ENCODE data around the gene THOC6. TPM values are rescaled to one million over a fixed set of nuclear protein-coding genes. Genes with fewer than 3 reads are reported as not detected.

THOC6 gene
- total and polyA plus RNA-seq, 2 donors (not counting 3 experiments of a cell fraction or from before 2014, with no cell fraction given): 23.9 to 39.3 TPM

DNA sequence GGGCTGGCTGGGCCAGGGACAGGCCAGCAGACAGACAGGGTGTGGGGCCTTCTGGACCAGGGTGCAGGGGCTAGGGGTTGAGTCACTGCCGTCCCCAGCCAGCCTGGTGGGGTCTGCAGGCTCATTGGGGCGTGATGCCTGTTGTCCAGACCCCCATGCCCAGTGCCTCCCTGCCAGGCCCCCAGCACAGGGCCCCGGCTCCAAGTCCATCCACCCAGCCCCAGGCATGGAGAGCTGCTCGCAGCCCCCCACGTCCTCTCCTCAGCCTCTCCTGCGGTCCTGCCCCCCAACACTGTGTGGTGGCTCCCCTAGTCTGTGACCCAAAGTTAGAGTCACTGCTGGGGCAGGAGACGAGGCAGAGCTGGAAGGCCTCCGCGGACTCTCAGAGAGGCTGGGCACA, 36.5 kb upstream of the THOC6 start:
- peaks cover 0 to 5% of the 10 kb centered on the region in 2 experiments for H3K27me3 ChIP-seq (ENCODE audit: control insufficient read depth in 2 of 2, insufficient read depth in 2 of 2, low read length in 2 of 2)
- no peak overlapping the region for H3K27ac ChIP-seq (ENCODE audit: insufficient read depth, low read depth, low read length)
- CTCF ChIA-PET: no interaction called here
- H4K20me1 ChIP-seq (replicated peaks; ENCODE audit: control insufficient read depth, extremely low read depth, insufficient read depth, low read length): no peaks in the 10 kb centered on the region
- no peaks in the 10 kb centered on the region for H3K79me2 ChIP-seq (ENCODE audit: control insufficient read depth, insufficient read depth, low read length)
- DNase-seq (ENCODE audit: low read depth, low spot score) (no peak), FAIRE-seq (no peak)
- no peak overlapping the region for H3K4me2 ChIP-seq (ENCODE audit: insufficient read depth, low read length)
- no peaks in the 10 kb centered on the region for H3K36me3 ChIP-seq (ENCODE audit: control insufficient read depth in 2 of 2, extremely low read depth in 1 of 2, insufficient read depth in 2 of 2, low read length in 2 of 2)
- intact Hi-C loops (cut with micrococcal nuclease): no loop called here
- POLR2A ChIA-PET: no interaction called here
- dilution Hi-C loops (cut with MboI; ENCODE audit: extremely low pct_ligation_motif_present, low sequenced_read_pairs): no loop called here
- TF ChIP-seq EZH2 (IDR thresholded peaks at IDR 0.05; ENCODE audit: borderline replicate concordance, low read depth, low read length, severe bottlenecking) (no peak), GATA2 (IDR thresholded peaks at IDR 0.05; ENCODE audit: insufficient read depth, insufficient read length, low read depth, low read length) (no peak), MYC (IDR thresholded peaks at IDR 0.05; ENCODE audit: low read depth, low read length) (no peak)
- TF ChIP-seq, protein P1, sequence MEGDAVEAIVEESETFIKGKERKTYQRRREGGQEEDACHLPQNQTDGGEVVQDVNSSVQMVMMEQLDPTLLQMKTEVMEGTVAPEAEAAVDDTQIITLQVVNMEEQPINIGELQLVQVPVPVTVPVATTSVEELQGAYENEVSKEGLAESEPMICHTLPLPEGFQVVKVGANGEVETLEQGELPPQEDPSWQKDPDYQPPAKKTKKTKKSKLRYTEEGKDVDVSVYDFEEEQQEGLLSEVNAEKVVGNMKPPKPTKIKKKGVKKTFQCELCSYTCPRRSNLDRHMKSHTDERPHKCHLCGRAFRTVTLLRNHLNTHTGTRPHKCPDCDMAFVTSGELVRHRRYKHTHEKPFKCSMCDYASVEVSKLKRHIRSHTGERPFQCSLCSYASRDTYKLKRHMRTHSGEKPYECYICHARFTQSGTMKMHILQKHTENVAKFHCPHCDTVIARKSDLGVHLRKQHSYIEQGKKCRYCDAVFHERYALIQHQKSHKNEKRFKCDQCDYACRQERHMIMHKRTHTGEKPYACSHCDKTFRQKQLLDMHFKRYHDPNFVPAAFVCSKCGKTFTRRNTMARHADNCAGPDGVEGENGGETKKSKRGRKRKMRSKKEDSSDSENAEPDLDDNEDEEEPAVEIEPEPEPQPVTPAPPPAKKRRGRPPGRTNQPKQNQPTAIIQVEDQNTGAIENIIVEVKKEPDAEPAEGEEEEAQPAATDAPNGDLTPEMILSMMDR (IDR thresholded peaks at IDR 0.05; ENCODE audit: extremely low read depth in 1 of 2, insufficient read depth in 1 of 2, low read depth in 1 of 2, low read length in 2 of 2): no peak
- no peak overlapping the region for H3K4me3 ChIP-seq (replicated peaks in 1 of 3; ENCODE audit: insufficient read depth in 1 of 3, low read depth in 1 of 3, low read length in 3 of 3)
- no TSS peak for BruUV-seq (replicated peaks)
- H3K9ac ChIP-seq (replicated peaks; ENCODE audit: extremely low read depth, insufficient read depth, low read length): no peak overlapping the region
- no peaks in the 10 kb centered on the region for H3K9me1 ChIP-seq (replicated peaks; ENCODE audit: control insufficient read depth, extremely low read depth, insufficient read depth, low read length)
- no peaks in the 10 kb centered on the region for H3K9me3 ChIP-seq (replicated peaks; ENCODE audit: control insufficient read depth, insufficient read depth, low read length)
- no peaks in the 10 kb centered on the region for H3K4me1 ChIP-seq (ENCODE audit: control insufficient read depth, extremely low read depth, insufficient read depth, low read length)
- no peak overlapping the region for H2AFZ ChIP-seq (ENCODE audit: low read depth, low read length)

DNA sequence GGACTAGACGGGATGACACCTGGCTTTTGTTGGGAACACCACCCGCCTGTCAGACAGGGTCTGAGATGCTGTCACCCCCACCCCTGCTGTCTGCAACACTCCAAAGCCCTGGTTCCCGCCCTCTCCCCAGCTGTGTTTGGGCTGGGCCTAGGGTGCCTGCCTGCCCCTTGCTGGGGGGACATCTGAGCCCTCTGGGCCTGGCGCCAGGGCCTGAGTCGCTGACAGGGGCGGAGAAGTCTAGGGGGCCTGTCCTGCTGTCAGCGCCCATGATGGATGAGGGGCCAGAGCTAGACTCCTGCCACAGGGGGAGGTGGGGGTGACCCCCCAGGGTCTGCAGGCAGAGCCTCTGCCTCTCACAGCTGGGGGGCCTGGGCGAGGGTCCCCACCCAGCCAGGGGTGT, 36.0 kb upstream of the THOC6 start:
- H3K4me2 ChIP-seq (ENCODE audit: insufficient read depth, low read length): no peak overlapping the region
- no peaks in the 10 kb centered on the region for H3K79me2 ChIP-seq (ENCODE audit: control insufficient read depth, insufficient read depth, low read length)
- intact Hi-C loops (cut with micrococcal nuclease) (no loop called here), dilution Hi-C loops (cut with MboI; ENCODE audit: extremely low pct_ligation_motif_present, low sequenced_read_pairs) (no loop called here)
- no peak overlapping the region for H3K4me3 ChIP-seq (replicated peaks in 1 of 3; ENCODE audit: insufficient read depth in 1 of 3, low read depth in 1 of 3, low read length in 3 of 3)
- DNase-seq (ENCODE audit: low read depth, low spot score) (no peak), FAIRE-seq (no peak)
- no peak overlapping the region for H3K9ac ChIP-seq (replicated peaks; ENCODE audit: extremely low read depth, insufficient read depth, low read length)
- H3K9me3 ChIP-seq (replicated peaks; ENCODE audit: control insufficient read depth, insufficient read depth, low read length): no peaks in the 10 kb centered on the region
- H3K36me3 ChIP-seq (ENCODE audit: control insufficient read depth in 2 of 2, extremely low read depth in 1 of 2, insufficient read depth in 2 of 2, low read length in 2 of 2): no peaks in the 10 kb centered on the region
- H4K20me1 ChIP-seq (replicated peaks; ENCODE audit: control insufficient read depth, extremely low read depth, insufficient read depth, low read length): no peaks in the 10 kb centered on the region
- H3K4me1 ChIP-seq (ENCODE audit: control insufficient read depth, extremely low read depth, insufficient read depth, low read length): no peaks in the 10 kb centered on the region
- H2AFZ ChIP-seq (ENCODE audit: low read depth, low read length): no peak overlapping the region
- peaks cover 0 to 5% of the 10 kb centered on the region in 2 experiments for H3K27me3 ChIP-seq (ENCODE audit: control insufficient read depth in 2 of 2, insufficient read depth in 2 of 2, low read length in 2 of 2)
- TF ChIP-seq POLR2AphosphoS5 (IDR thresholded peaks at IDR 0.05; ENCODE audit: insufficient read depth, low read depth, low read length): no peak
- no peak for TF ChIP-seq GATA2 (IDR thresholded peaks at IDR 0.05; ENCODE audit: insufficient read depth, insufficient read length, low read depth, low read length)
- TF ChIP-seq EZH2 (IDR thresholded peaks at IDR 0.05; ENCODE audit: borderline replicate concordance, low read depth, low read length, severe bottlenecking): no peak
- no peak for TF ChIP-seq POLR2A (IDR thresholded peaks at IDR 0.05; ENCODE audit: low read depth, low read length)
- TF ChIP-seq, protein P1 (IDR thresholded peaks at IDR 0.05; ENCODE audit: extremely low read depth in 1 of 2, insufficient read depth in 1 of 2, low read depth in 1 of 2, low read length in 2 of 2): no peak
- TF ChIP-seq, protein P2, sequence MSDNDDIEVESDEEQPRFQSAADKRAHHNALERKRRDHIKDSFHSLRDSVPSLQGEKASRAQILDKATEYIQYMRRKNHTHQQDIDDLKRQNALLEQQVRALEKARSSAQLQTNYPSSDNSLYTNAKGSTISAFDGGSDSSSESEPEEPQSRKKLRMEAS (IDR thresholded peaks at IDR 0.05; ENCODE audit: insufficient read depth, insufficient read length): no peak
- TF ChIP-seq MYC (IDR thresholded peaks at IDR 0.05; ENCODE audit: low read depth, low read length): no peak
- no peak for TF ChIP-seq JUN (IDR thresholded peaks at IDR 0.05; ENCODE audit: borderline replicate concordance, insufficient read depth, insufficient read length, low read depth)
- TF ChIP-seq FOS (IDR thresholded peaks at IDR 0.05; ENCODE audit: borderline replicate concordance, insufficient read depth, low read length): no peak
- H3K9me1 ChIP-seq (replicated peaks; ENCODE audit: control insufficient read depth, extremely low read depth, insufficient read depth, low read length): no peaks in the 10 kb centered on the region
- no TSS peak for BruUV-seq (replicated peaks)
- ChIA-PET POLR2A (no interaction called here), CTCF (interaction anchor here (0.9 kb wide), 1 partner anchor 44 kb away, joined by 4 read pairs; no protein-coding TSS in a partner anchor)
- no peak overlapping the region for H3K27ac ChIP-seq (ENCODE audit: insufficient read depth, low read depth, low read length)

All from endothelial cell of umbilical vein (primary cell).